Measurements from ENCODE around the gene ANAPC5. TPM values are rescaled to one million over a fixed set of nuclear protein-coding genes. Genes with fewer than 3 reads are reported as not detected.
"Not testable (repeated sequence)": the region's sequence is repeated elsewhere in the genome, so short reads cannot be mapped to it uniquely, and the experiment has no call there.

ANAPC5 gene
- total RNA-seq, 3 donors from 2014 or later: 109 to 169 (median 147) TPM

DNA sequence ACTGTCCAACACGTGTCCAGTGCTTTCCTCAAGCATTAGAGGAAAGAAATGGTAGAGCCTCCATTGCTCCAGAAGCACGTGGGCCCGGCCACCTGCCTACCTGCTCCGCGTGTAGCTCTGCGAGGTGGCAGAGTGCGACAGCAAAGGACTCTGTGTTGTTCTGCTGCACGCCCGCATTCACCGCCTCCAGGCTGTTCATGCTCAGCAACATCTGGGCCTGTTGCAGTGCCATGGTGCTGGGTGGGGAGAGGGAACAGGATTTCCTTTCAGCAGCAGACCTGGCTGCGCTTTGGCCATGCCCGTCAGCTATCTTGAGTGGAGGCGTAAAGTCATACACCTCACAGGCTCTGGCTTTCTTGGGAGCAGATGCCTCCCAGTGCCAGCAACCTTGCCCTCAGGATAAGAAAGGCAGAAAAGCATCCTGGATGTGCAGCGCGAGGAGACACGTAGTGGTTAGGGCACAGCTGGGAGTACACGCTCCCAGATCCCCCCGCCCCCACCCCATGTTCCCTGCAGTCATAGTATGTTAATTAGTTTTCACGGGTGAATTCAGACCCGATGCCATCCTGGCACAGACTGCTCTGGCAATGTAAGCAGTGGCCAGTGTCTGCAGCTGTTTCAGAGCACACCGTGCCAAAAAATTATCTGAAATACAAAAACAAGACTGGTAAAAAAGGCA, 25.1 kb downstream of the ANAPC5 start:
- no peak for TF ChIP-seq POLR2A (IDR thresholded peaks at IDR 0.05)
- TF ChIP-seq POLR2AphosphoS5 (IDR thresholded peaks at IDR 0.05): no peak
- TF ChIP-seq, protein P1, sequence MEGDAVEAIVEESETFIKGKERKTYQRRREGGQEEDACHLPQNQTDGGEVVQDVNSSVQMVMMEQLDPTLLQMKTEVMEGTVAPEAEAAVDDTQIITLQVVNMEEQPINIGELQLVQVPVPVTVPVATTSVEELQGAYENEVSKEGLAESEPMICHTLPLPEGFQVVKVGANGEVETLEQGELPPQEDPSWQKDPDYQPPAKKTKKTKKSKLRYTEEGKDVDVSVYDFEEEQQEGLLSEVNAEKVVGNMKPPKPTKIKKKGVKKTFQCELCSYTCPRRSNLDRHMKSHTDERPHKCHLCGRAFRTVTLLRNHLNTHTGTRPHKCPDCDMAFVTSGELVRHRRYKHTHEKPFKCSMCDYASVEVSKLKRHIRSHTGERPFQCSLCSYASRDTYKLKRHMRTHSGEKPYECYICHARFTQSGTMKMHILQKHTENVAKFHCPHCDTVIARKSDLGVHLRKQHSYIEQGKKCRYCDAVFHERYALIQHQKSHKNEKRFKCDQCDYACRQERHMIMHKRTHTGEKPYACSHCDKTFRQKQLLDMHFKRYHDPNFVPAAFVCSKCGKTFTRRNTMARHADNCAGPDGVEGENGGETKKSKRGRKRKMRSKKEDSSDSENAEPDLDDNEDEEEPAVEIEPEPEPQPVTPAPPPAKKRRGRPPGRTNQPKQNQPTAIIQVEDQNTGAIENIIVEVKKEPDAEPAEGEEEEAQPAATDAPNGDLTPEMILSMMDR (IDR thresholded peaks at IDR 0.05): no peak
- Histone ChIP-seq H3K4me1 (no peaks in the 10 kb centered on the region), H3K27me3 (no peaks in the 10 kb centered on the region), H3K9me3 (no peaks in the 10 kb centered on the region), H3K36me3 (peaks cover 11% of the 10 kb centered on the region), H3K27ac (peak overlapping the region in 1 of 2 donors; percentile 16), H3K4me3 (no peak overlapping the region)
- DNase-seq (ENCODE audit: low spot score in 2 of 2): no peak
- intact Hi-C loops (cut with DNase I; ENCODE audit: low total_unique reads): no loop called here

DNA sequence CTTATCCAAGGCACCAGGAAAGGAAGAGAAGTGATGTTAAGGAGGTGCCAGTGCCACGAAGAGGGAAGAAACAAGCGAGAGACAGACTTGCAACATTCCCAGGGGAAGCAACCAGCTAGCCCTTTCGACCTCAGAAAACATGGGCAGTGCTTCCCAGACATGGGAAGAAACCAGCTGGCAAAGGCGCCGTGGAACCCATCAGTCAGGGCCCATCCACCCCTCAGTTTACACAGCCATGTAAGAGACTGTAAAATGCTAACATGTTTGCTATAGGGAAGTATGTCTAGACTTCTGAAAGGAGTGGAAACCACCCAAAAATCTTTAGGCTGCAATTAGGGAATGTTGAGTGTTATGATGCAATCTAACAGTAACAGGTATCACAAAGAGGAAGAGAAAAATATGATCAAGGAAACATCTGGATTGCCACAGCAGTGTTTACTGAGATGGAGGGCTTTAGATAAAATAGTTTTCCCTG, 26.3 kb downstream of the ANAPC5 start:
- Histone ChIP-seq H3K36me3 (peaks cover 5% of the 10 kb centered on the region), H3K27ac (no peak overlapping the region), H3K27me3 (no peaks in the 10 kb centered on the region), H3K9me3 (no peaks in the 10 kb centered on the region), H3K4me1 (no peaks in the 10 kb centered on the region), H3K4me3 (no peak overlapping the region)
- DNase-seq (ENCODE audit: low spot score in 2 of 2): no peak
- intact Hi-C loops (cut with DNase I; ENCODE audit: low total_unique reads): no loop called here
- TF ChIP-seq, protein P1 (IDR thresholded peaks at IDR 0.05): no peak
- TF ChIP-seq POLR2A (IDR thresholded peaks at IDR 0.05) (no peak), POLR2AphosphoS5 (IDR thresholded peaks at IDR 0.05) (no peak)

DNA sequence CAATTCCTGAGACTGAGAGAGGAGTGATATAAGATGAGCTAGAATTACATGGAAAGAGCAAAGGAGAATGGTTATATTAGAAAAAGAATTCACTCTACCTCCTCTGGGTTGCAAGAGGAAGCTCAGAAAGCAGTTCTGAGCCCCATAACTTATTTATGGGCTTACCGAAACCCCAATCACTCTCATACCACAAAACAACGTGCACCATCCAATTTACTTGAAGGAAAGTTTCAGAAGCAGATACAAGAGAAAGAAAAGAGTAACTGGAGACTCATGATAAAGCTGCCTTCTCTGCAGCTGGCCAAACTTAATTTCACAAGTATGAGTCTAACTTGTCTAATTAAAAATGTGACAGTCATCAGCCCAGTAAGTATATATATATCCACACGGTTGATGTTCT, 28.3 kb downstream of the ANAPC5 start:
- no peaks in the 10 kb centered on the region for H3K9me3 ChIP-seq
- TF ChIP-seq POLR2A (IDR thresholded peaks at IDR 0.05): no peak
- TF ChIP-seq POLR2AphosphoS5 (IDR thresholded peaks at IDR 0.05): no peak
- TF ChIP-seq, protein P1 (IDR thresholded peaks at IDR 0.05): no peak
- H3K36me3 ChIP-seq: no peaks in the 10 kb centered on the region
- DNase-seq (ENCODE audit: low spot score in 2 of 2): no peak
- H3K4me3 ChIP-seq: no peak overlapping the region
- intact Hi-C loops (cut with DNase I; ENCODE audit: low total_unique reads): no loop called here
- no peaks in the 10 kb centered on the region for H3K4me1 ChIP-seq
- H3K27me3 ChIP-seq: no peaks in the 10 kb centered on the region
- no peak overlapping the region for H3K27ac ChIP-seq

DNA sequence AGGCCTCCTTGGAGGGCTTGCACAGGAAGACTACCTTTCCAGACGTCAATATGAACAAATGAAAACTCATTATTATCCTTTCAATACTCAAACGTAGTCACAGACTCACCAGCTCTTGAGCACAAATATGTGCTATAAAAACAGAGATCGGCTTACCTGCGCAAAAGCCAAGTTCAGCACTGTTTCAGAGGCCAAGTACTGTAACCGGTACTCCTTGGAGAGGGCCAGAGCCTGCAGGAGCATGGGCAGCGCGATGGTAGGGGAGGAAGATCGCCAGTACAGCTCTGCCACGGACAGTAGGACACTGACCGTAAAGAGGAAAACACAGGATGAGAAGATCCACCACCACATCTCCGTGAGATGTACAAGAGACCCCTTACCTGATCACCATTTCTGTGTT, 34.1 kb downstream of the ANAPC5 start:
- intact Hi-C loops (cut with DNase I; ENCODE audit: low total_unique reads): loop anchor here (10.0 kb wide), 1 partner anchor 1287 kb away; no protein-coding TSS in a partner anchor
- Histone ChIP-seq H3K9me3 (no peaks in the 10 kb centered on the region), H3K27me3 (no peaks in the 10 kb centered on the region), H3K36me3 (peaks cover 6% of the 10 kb centered on the region), H3K27ac (no peak overlapping the region), H3K4me1 (no peaks in the 10 kb centered on the region), H3K4me3 (no peak overlapping the region)
- no peak for DNase-seq (ENCODE audit: low spot score in 2 of 2)
- TF ChIP-seq POLR2A (IDR thresholded peaks at IDR 0.05) (no peak), POLR2AphosphoS5 (IDR thresholded peaks at IDR 0.05) (no peak)
- TF ChIP-seq, protein P1 (IDR thresholded peaks at IDR 0.05): no peak

DNA sequence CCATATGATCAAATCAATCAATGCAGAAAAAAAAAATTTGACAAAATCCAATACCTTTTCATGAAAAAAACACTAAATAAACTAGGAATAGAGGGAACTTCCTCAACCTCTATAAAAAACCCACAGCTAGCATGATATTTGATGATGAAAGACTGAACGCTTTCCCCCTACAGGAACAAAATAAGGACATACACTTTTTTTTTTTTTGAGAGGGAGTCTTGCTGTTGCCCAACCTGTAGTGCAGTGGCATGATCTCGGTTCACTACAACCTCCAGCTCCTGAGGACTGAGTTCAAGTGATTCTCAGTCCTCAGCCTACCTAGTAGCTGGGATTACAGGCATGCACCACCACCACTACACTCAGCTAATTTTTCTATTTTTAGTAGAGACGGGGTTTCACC, 37.8 kb downstream of the ANAPC5 start:
- peaks cover 6% of the 10 kb centered on the region for H3K36me3 ChIP-seq
- no peak overlapping the region for H3K27ac ChIP-seq
- no peak overlapping the region for H3K4me3 ChIP-seq
- intact Hi-C loops (cut with DNase I; ENCODE audit: low total_unique reads): loop anchor here (10.0 kb wide), 1 partner anchor 1290 kb away; no protein-coding TSS in a partner anchor
- H3K4me1 ChIP-seq: no peaks in the 10 kb centered on the region
- no peaks in the 10 kb centered on the region for H3K27me3 ChIP-seq
- no peak for DNase-seq (ENCODE audit: low spot score in 2 of 2)
- H3K9me3 ChIP-seq: no peaks in the 10 kb centered on the region
- TF ChIP-seq, protein P1 (IDR thresholded peaks at IDR 0.05): no peak
- TF ChIP-seq POLR2A (IDR thresholded peaks at IDR 0.05) (no peak), POLR2AphosphoS5 (IDR thresholded peaks at IDR 0.05) (no peak)

DNA sequence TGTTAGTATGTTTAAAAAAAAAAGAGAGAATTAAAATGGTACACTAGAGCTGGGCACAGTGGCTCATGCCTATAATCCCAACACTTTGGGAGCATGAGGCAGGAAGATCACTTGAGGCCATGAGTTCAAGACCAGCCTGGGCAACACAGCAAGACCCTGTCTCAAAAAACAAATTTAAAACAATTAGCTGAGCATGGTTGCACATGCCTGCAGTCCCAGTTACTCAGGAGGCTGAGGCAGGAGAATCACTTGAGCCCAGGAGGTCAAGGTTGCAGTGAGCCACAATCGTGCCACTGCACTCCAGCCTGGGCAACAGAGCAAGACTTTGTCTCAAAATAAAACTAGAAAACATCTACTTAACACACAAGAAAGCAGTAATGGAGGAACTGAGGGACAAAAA, 42.0 kb downstream of the ANAPC5 start:
- H3K4me3 ChIP-seq; H3K36me3 ChIP-seq; DNase-seq (ENCODE audit: low spot score in 2 of 2); H3K9me3 ChIP-seq; H3K27me3 ChIP-seq; H3K27ac ChIP-seq; H3K4me1 ChIP-seq: not testable (repeated sequence)
- intact Hi-C loops (cut with DNase I; ENCODE audit: low total_unique reads): loop anchor here (10.0 kb wide), 1 partner anchor 1295 kb away; no protein-coding TSS in a partner anchor

DNA sequence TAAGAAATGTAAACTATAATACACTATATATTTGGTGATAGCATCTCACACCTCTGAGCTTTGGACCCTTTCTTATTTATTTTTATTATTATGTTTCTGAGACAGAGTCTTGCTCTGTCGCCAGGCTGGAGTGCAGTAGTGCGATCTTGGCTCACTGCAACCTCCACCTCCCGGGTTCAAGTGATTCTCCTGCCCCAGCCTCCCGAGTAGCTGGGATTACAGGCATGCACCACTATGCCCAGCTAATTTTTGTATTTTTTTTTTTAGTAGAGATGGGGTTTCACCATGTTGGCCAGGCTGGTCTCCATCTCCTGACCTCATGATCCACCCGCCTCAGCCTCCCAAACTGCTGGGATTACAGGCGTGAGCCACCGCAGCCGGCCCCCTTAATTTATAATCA, 44.8 kb downstream of the ANAPC5 start:
- DNase-seq (ENCODE audit: low spot score in 2 of 2); H3K9me3 ChIP-seq; H3K27me3 ChIP-seq; H3K27ac ChIP-seq; H3K4me3 ChIP-seq; H3K36me3 ChIP-seq; H3K4me1 ChIP-seq; intact Hi-C loops (cut with DNase I; ENCODE audit: low total_unique reads): not testable (repeated sequence)
